MM.1S (cell line): ENCODE measurements around the gene UGT1A7.

Experiments used
- EZH2phosphoT487 ChIP-seq: fragments of 300-600 bp; sonication (generic); IDR thresholded peaks from 2 replicates; pipeline ENCODE4 v1.6.1; 2018; ENCODE audit warnings: antibody characterized with exemption, low read length
- TF ChIP-seq, protein P1 (sequence below): fragments of 300-600 bp; sonication (generic); IDR thresholded peaks from 2 replicates; pipeline ENCODE4 v1.5.1; 2016; ENCODE audit warnings: antibody characterized with exemption, low read length, mixed read lengths

DNA sequence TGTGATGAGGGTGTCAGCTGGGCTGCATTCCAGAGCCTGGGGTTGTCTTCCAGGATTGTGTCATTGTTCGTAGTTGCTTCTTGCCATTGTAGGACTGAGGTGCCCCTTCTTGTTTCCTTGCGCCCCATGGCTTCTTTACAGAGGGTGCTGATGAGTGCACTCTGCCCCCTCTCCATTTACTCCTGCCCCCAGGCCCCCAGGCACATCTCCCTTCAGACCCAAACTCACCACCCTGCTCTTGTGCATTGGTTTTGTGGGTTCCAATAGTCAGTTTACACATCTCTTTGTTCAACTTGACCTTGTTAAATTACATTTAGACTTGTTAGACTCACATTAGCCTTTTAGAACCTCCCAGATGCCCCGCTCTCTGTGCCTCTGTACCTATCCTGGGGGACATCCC, 139.5 kb downstream of the UGT1A7 start:
- TF ChIP-seq, protein P1, sequence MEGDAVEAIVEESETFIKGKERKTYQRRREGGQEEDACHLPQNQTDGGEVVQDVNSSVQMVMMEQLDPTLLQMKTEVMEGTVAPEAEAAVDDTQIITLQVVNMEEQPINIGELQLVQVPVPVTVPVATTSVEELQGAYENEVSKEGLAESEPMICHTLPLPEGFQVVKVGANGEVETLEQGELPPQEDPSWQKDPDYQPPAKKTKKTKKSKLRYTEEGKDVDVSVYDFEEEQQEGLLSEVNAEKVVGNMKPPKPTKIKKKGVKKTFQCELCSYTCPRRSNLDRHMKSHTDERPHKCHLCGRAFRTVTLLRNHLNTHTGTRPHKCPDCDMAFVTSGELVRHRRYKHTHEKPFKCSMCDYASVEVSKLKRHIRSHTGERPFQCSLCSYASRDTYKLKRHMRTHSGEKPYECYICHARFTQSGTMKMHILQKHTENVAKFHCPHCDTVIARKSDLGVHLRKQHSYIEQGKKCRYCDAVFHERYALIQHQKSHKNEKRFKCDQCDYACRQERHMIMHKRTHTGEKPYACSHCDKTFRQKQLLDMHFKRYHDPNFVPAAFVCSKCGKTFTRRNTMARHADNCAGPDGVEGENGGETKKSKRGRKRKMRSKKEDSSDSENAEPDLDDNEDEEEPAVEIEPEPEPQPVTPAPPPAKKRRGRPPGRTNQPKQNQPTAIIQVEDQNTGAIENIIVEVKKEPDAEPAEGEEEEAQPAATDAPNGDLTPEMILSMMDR: no peak
- TF ChIP-seq EZH2phosphoT487: no peak
